Measurements from ENCODE around the gene RNF166. TPM values are rescaled to one million over a fixed set of nuclear protein-coding genes. Genes with fewer than 3 reads are reported as not detected.

Gene RNF166
- total and polyA plus RNA-seq, 4 donors = 7.8 to 27.2 (median 23.5) TPM

- H3K4me3 ChIP-seq (ENCODE audit: low read depth, low read length) = no peak overlapping the region
- no peak for DNase-seq (ENCODE audit: low read depth in 4 of 6, low spot score in 6 of 6)
- whole genome bisulfite sequencing (ENCODE audit: insufficient coverage) = 100% methylated on average over 2 of the region's 3 CpGs
- H3K27ac ChIP-seq (ENCODE audit: low read depth, low read length) = no peak overlapping the region
- no peaks in the 10 kb centered on the region for H3K27me3 ChIP-seq (ENCODE audit: control insufficient read depth, insufficient read depth, low read length)
- H3K36me3 ChIP-seq (ENCODE audit: control insufficient read depth, insufficient read depth, low read length) = peaks cover 15% of the 10 kb centered on the region
- H3K9me3 ChIP-seq (ENCODE audit: control insufficient read depth, insufficient read depth, low read length) = no peaks in the 10 kb centered on the region
- peaks cover 20% of the 10 kb centered on the region for H3K4me1 ChIP-seq (ENCODE audit: control insufficient read depth, insufficient read depth, low read length)
Measured at GRCh38 chr16:88665570-88665969, 40.6 kb downstream of the RNF166 start.

- WGBS (ENCODE audit: insufficient coverage) = 77% methylated on average over 3 of the region's 4 CpGs
- H3K27ac ChIP-seq (ENCODE audit: low read depth, low read length) = no peak overlapping the region
- peaks cover 20% of the 10 kb centered on the region for H3K4me1 ChIP-seq (ENCODE audit: control insufficient read depth, insufficient read depth, low read length)
- peaks cover 17% of the 10 kb centered on the region for H3K36me3 ChIP-seq (ENCODE audit: control insufficient read depth, insufficient read depth, low read length)
- no peaks in the 10 kb centered on the region for H3K27me3 ChIP-seq (ENCODE audit: control insufficient read depth, insufficient read depth, low read length)
- DNase-seq (ENCODE audit: low read depth in 4 of 6, low spot score in 6 of 6) = no peak
- no peaks in the 10 kb centered on the region for H3K9me3 ChIP-seq (ENCODE audit: control insufficient read depth, insufficient read depth, low read length)
- no peak overlapping the region for H3K4me3 ChIP-seq (ENCODE audit: low read depth, low read length)
Measured at GRCh38 chr16:88665148-88665547, 41.1 kb downstream of the RNF166 start.

GRCh38 chr16:88662843-88663606 lies 43.2 kb downstream of the RNF166 start, which contains the start of gene MVD:
Gene MVD (minus strand): TSS chr16:88663091. CDS start chr16:88663080, 11 bp downstream.
- no peaks in the 10 kb centered on the region for H3K27me3 ChIP-seq (ENCODE audit: control insufficient read depth, insufficient read depth, low read length)
- no peaks in the 10 kb centered on the region for H3K9me3 ChIP-seq (ENCODE audit: control insufficient read depth, insufficient read depth, low read length)
- H3K27ac ChIP-seq (ENCODE audit: low read depth, low read length) = peak within 1 kb of the TSS; percentile 79
- H3K4me1 ChIP-seq (ENCODE audit: control insufficient read depth, insufficient read depth, low read length) = peaks cover 31% of the 10 kb centered on the region
- peaks cover 32% of the 10 kb centered on the region for H3K36me3 ChIP-seq (ENCODE audit: control insufficient read depth, insufficient read depth, low read length)
- WGBS (ENCODE audit: insufficient coverage) = under 1% methylated on average over 88 of the region's 88 CpGs
- peak within 1 kb of the TSS; percentile 95 for H3K4me3 ChIP-seq (ENCODE audit: low read depth, low read length)
- DNase-seq (ENCODE audit: low read depth in 4 of 6, low spot score in 6 of 6) = peak; percentile 92 to 99 (median 95)

- Histone ChIP-seq H3K9me3 (ENCODE audit: control insufficient read depth, insufficient read depth, low read length) (no peaks in the 10 kb centered on the region), H3K36me3 (ENCODE audit: control insufficient read depth, insufficient read depth, low read length) (peaks cover 36% of the 10 kb centered on the region), H3K4me3 (ENCODE audit: low read depth, low read length) (peak overlapping the region; percentile 95), H3K27ac (ENCODE audit: low read depth, low read length) (peak overlapping the region; percentile 61), H3K27me3 (ENCODE audit: control insufficient read depth, insufficient read depth, low read length) (no peaks in the 10 kb centered on the region), H3K4me1 (ENCODE audit: control insufficient read depth, insufficient read depth, low read length) (peaks cover 31% of the 10 kb centered on the region)
- peak in 1 of 6 donors; percentile 14 for DNase-seq (ENCODE audit: low read depth in 4 of 6, low spot score in 6 of 6)
- under 1% methylated on average over 49 of the region's 49 CpGs for WGBS (ENCODE audit: insufficient coverage)
Measured at GRCh38 chr16:88662222-88662842, 43.9 kb downstream of the RNF166 start.

GRCh38 chr16:88661468-88661867 lies 44.7 kb downstream of the RNF166 start:
- H3K4me1 ChIP-seq (ENCODE audit: control insufficient read depth, insufficient read depth, low read length) = peaks cover 31% of the 10 kb centered on the region
- H3K36me3 ChIP-seq (ENCODE audit: control insufficient read depth, insufficient read depth, low read length) = peaks cover 37% of the 10 kb centered on the region
- no peak overlapping the region for H3K4me3 ChIP-seq (ENCODE audit: low read depth, low read length)
- H3K27me3 ChIP-seq (ENCODE audit: control insufficient read depth, insufficient read depth, low read length) = no peaks in the 10 kb centered on the region
- no peak overlapping the region for H3K27ac ChIP-seq (ENCODE audit: low read depth, low read length)
- peak in 1 of 6 donors; percentile 50 for DNase-seq (ENCODE audit: low read depth in 4 of 6, low spot score in 6 of 6)
- H3K9me3 ChIP-seq (ENCODE audit: control insufficient read depth, insufficient read depth, low read length) = no peaks in the 10 kb centered on the region
- WGBS (ENCODE audit: insufficient coverage) = 40% methylated on average over 4 of the region's 10 CpGs

GRCh38 chr16:88659160-88659559 lies 47.0 kb downstream of the RNF166 start:
- peaks cover 28% of the 10 kb centered on the region for H3K4me1 ChIP-seq (ENCODE audit: control insufficient read depth, insufficient read depth, low read length)
- no peaks in the 10 kb centered on the region for H3K9me3 ChIP-seq (ENCODE audit: control insufficient read depth, insufficient read depth, low read length)
- H3K36me3 ChIP-seq (ENCODE audit: control insufficient read depth, insufficient read depth, low read length) = peaks cover 60% of the 10 kb centered on the region
- no peak overlapping the region for H3K27ac ChIP-seq (ENCODE audit: low read depth, low read length)
- WGBS (ENCODE audit: insufficient coverage) = 93% methylated on average over 25 of the region's 25 CpGs
- no peak overlapping the region for H3K4me3 ChIP-seq (ENCODE audit: low read depth, low read length)
- DNase-seq (ENCODE audit: low read depth in 4 of 6, low spot score in 6 of 6) = no peak
- no peaks in the 10 kb centered on the region for H3K27me3 ChIP-seq (ENCODE audit: control insufficient read depth, insufficient read depth, low read length)

- Histone ChIP-seq H3K36me3 (ENCODE audit: control insufficient read depth, insufficient read depth, low read length) (peaks cover 65% of the 10 kb centered on the region), H3K27ac (ENCODE audit: low read depth, low read length) (no peak overlapping the region), H3K9me3 (ENCODE audit: control insufficient read depth, insufficient read depth, low read length) (no peaks in the 10 kb centered on the region), H3K4me1 (ENCODE audit: control insufficient read depth, insufficient read depth, low read length) (peaks cover 24% of the 10 kb centered on the region), H3K4me3 (ENCODE audit: low read depth, low read length) (no peak overlapping the region), H3K27me3 (ENCODE audit: control insufficient read depth, insufficient read depth, low read length) (no peaks in the 10 kb centered on the region)
- WGBS (ENCODE audit: insufficient coverage) = 71% methylated on average over 11 of the region's 15 CpGs
- DNase-seq (ENCODE audit: low read depth in 4 of 6, low spot score in 6 of 6) = no peak
Measured at GRCh38 chr16:88658714-88659113, 47.5 kb downstream of the RNF166 start.

GRCh38 chr16:88657371-88657770 lies 48.8 kb downstream of the RNF166 start:
- Histone ChIP-seq H3K27me3 (ENCODE audit: control insufficient read depth, insufficient read depth, low read length) (no peaks in the 10 kb centered on the region), H3K9me3 (ENCODE audit: control insufficient read depth, insufficient read depth, low read length) (no peaks in the 10 kb centered on the region), H3K36me3 (ENCODE audit: control insufficient read depth, insufficient read depth, low read length) (peaks cover 78% of the 10 kb centered on the region), H3K4me3 (ENCODE audit: low read depth, low read length) (no peak overlapping the region), H3K4me1 (ENCODE audit: control insufficient read depth, insufficient read depth, low read length) (peaks cover 22% of the 10 kb centered on the region), H3K27ac (ENCODE audit: low read depth, low read length) (no peak overlapping the region)
- 90% methylated on average over 19 of the region's 19 CpGs for WGBS (ENCODE audit: insufficient coverage)
- DNase-seq (ENCODE audit: low read depth in 4 of 6, low spot score in 6 of 6) = no peak

GRCh38 chr16:88656291-88656980 lies 49.8 kb downstream of the RNF166 start:
- no peak for DNase-seq (ENCODE audit: low read depth in 4 of 6, low spot score in 6 of 6)
- no peaks in the 10 kb centered on the region for H3K9me3 ChIP-seq (ENCODE audit: control insufficient read depth, insufficient read depth, low read length)
- no peaks in the 10 kb centered on the region for H3K27me3 ChIP-seq (ENCODE audit: control insufficient read depth, insufficient read depth, low read length)
- no peak overlapping the region for H3K4me3 ChIP-seq (ENCODE audit: low read depth, low read length)
- H3K4me1 ChIP-seq (ENCODE audit: control insufficient read depth, insufficient read depth, low read length) = peaks cover 19% of the 10 kb centered on the region
- H3K36me3 ChIP-seq (ENCODE audit: control insufficient read depth, insufficient read depth, low read length) = peaks cover 88% of the 10 kb centered on the region
- H3K27ac ChIP-seq (ENCODE audit: low read depth, low read length) = no peak overlapping the region
- 85% methylated on average over 14 of the region's 25 CpGs for WGBS (ENCODE audit: insufficient coverage)

Measured in spinal cord (tissue), 10 donors.